ENCODE measurements around the gene NRXN3.

NRXN3 gene

GRCh38 chr14:79571366-79571765 is 1401.2 kb downstream of the NRXN3 start:
- no peak for DNase-seq
- Histone ChIP-seq H3K4me3 (ENCODE audit: insufficient read depth, low read depth, low read length, poor library complexity, severe bottlenecking) (no peak overlapping the region), H3K27ac (ENCODE audit: insufficient read depth, low read length, poor library complexity, severe bottlenecking) (no peak overlapping the region), H3K9me3 (ENCODE audit: control insufficient read depth, low read length) (no peaks in the 10 kb centered on the region), H3K27me3 (replicated peaks; ENCODE audit: control insufficient read depth, insufficient read depth, low read length, poor library complexity, severe bottlenecking) (no peaks in the 10 kb centered on the region), H3K4me1 (ENCODE audit: control insufficient read depth, insufficient read depth, low read length, poor library complexity, severe bottlenecking) (no peaks in the 10 kb centered on the region), H3K36me3 (ENCODE audit: control insufficient read depth, insufficient read depth, low read length) (no peaks in the 10 kb centered on the region)

DNA sequence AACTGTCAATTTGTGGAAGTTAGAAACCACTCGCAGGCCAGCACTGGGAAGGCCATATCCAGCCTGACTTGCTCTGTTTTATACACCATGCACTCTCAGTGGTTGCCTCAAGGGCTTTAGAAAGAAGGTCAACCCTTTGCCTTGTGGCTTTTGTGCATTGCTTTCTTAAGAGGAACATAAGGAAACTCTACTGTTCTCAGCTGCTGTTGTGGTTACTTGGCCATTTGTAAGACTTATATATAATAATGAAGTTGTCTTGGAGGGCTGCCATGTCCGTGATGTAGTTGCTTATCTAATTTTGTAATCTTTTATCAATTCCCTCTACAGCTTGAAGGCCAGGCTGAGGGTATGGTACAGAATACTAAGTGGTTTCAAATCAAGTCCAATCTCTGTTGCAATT is 1403.3 kb downstream of the NRXN3 start:
- Histone ChIP-seq H3K4me3 (ENCODE audit: insufficient read depth, low read depth, low read length, poor library complexity, severe bottlenecking) (no peak overlapping the region), H3K36me3 (ENCODE audit: control insufficient read depth, insufficient read depth, low read length) (no peaks in the 10 kb centered on the region), H3K27ac (ENCODE audit: insufficient read depth, low read length, poor library complexity, severe bottlenecking) (no peak overlapping the region), H3K4me1 (ENCODE audit: control insufficient read depth, insufficient read depth, low read length, poor library complexity, severe bottlenecking) (no peaks in the 10 kb centered on the region), H3K9me3 (ENCODE audit: control insufficient read depth, low read length) (no peaks in the 10 kb centered on the region), H3K27me3 (replicated peaks; ENCODE audit: control insufficient read depth, insufficient read depth, low read length, poor library complexity, severe bottlenecking) (no peaks in the 10 kb centered on the region)
- no peak for DNase-seq

DNA sequence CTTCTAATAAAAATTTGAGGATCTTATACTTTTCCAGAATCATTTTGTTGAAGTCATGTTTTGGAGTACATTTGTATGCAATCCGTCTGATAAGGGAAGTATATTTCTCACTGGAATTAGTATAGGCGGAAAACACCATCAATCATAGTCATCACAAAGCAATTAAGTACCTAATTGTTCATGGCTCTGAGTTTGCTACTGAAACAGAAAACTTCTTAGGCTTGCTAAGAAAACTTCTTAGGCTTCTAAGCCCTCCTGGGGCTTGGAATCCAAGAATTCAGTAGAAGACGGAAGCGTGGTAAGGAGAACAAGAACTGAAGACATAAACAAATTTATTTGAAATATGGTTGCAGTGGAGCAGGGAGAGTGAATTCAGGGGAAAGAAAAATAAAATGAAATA is 1404.9 kb downstream of the NRXN3 start:
- Histone ChIP-seq H3K4me1 (ENCODE audit: control insufficient read depth, insufficient read depth, low read length, poor library complexity, severe bottlenecking) (no peaks in the 10 kb centered on the region), H3K36me3 (ENCODE audit: control insufficient read depth, insufficient read depth, low read length) (no peaks in the 10 kb centered on the region), H3K4me3 (ENCODE audit: insufficient read depth, low read depth, low read length, poor library complexity, severe bottlenecking) (no peak overlapping the region), H3K27ac (ENCODE audit: insufficient read depth, low read length, poor library complexity, severe bottlenecking) (no peak overlapping the region), H3K27me3 (replicated peaks; ENCODE audit: control insufficient read depth, insufficient read depth, low read length, poor library complexity, severe bottlenecking) (no peaks in the 10 kb centered on the region), H3K9me3 (ENCODE audit: control insufficient read depth, low read length) (no peaks in the 10 kb centered on the region)
- DNase-seq = no peak

DNA sequence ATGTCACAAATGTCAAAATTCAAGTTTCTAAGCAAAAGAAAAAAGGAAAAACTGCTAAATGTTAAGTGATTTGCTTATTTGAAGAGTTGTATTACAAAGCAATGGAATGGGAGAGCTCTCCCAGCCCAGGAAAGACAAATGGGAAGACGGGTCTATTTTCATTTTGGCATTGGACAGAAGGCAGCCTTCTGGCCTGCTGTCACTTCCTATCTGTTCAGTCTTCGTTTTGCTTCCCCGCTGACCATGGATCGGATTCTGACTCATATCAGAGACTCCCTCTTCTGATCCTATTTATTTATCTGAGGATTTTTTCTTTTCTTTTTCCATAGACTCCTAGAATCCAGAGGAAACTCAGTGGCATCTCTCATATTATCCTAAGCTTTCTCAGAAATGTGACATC is 1406.3 kb downstream of the NRXN3 start:
- DNase-seq = no peak
- Histone ChIP-seq H3K36me3 (ENCODE audit: control insufficient read depth, insufficient read depth, low read length) (no peaks in the 10 kb centered on the region), H3K27ac (ENCODE audit: insufficient read depth, low read length, poor library complexity, severe bottlenecking) (no peak overlapping the region), H3K9me3 (ENCODE audit: control insufficient read depth, low read length) (no peaks in the 10 kb centered on the region), H3K27me3 (replicated peaks; ENCODE audit: control insufficient read depth, insufficient read depth, low read length, poor library complexity, severe bottlenecking) (no peaks in the 10 kb centered on the region), H3K4me1 (ENCODE audit: control insufficient read depth, insufficient read depth, low read length, poor library complexity, severe bottlenecking) (no peaks in the 10 kb centered on the region), H3K4me3 (ENCODE audit: insufficient read depth, low read depth, low read length, poor library complexity, severe bottlenecking) (no peak overlapping the region)

GRCh38 chr14:79578470-79578869 is 1408.3 kb downstream of the NRXN3 start:
- Histone ChIP-seq H3K36me3 (ENCODE audit: control insufficient read depth, insufficient read depth, low read length) (no peaks in the 10 kb centered on the region), H3K9me3 (ENCODE audit: control insufficient read depth, low read length) (no peaks in the 10 kb centered on the region), H3K27me3 (replicated peaks; ENCODE audit: control insufficient read depth, insufficient read depth, low read length, poor library complexity, severe bottlenecking) (no peaks in the 10 kb centered on the region), H3K4me3 (ENCODE audit: insufficient read depth, low read depth, low read length, poor library complexity, severe bottlenecking) (no peak overlapping the region), H3K27ac (ENCODE audit: insufficient read depth, low read length, poor library complexity, severe bottlenecking) (no peak overlapping the region), H3K4me1 (ENCODE audit: control insufficient read depth, insufficient read depth, low read length, poor library complexity, severe bottlenecking) (no peaks in the 10 kb centered on the region)
- no peak for DNase-seq

- no peak overlapping the region for H3K27ac ChIP-seq (ENCODE audit: insufficient read depth, low read length, poor library complexity, severe bottlenecking)
- DNase-seq = no peak
- H3K9me3 ChIP-seq (ENCODE audit: control insufficient read depth, low read length) = no peaks in the 10 kb centered on the region
- no peaks in the 10 kb centered on the region for H3K36me3 ChIP-seq (ENCODE audit: control insufficient read depth, insufficient read depth, low read length)
- no peaks in the 10 kb centered on the region for H3K27me3 ChIP-seq (replicated peaks; ENCODE audit: control insufficient read depth, insufficient read depth, low read length, poor library complexity, severe bottlenecking)
- H3K4me3 ChIP-seq (ENCODE audit: insufficient read depth, low read depth, low read length, poor library complexity, severe bottlenecking) = no peak overlapping the region
- H3K4me1 ChIP-seq (ENCODE audit: control insufficient read depth, insufficient read depth, low read length, poor library complexity, severe bottlenecking) = no peaks in the 10 kb centered on the region
Measured at GRCh38 chr14:79580414-79580813, 1410.2 kb downstream of the NRXN3 start.

- DNase-seq = no peak
- Histone ChIP-seq H3K27ac (ENCODE audit: insufficient read depth, low read length, poor library complexity, severe bottlenecking) (no peak overlapping the region), H3K9me3 (ENCODE audit: control insufficient read depth, low read length) (no peaks in the 10 kb centered on the region), H3K4me3 (ENCODE audit: insufficient read depth, low read depth, low read length, poor library complexity, severe bottlenecking) (no peak overlapping the region), H3K4me1 (ENCODE audit: control insufficient read depth, insufficient read depth, low read length, poor library complexity, severe bottlenecking) (no peaks in the 10 kb centered on the region), H3K36me3 (ENCODE audit: control insufficient read depth, insufficient read depth, low read length) (no peaks in the 10 kb centered on the region), H3K27me3 (replicated peaks; ENCODE audit: control insufficient read depth, insufficient read depth, low read length, poor library complexity, severe bottlenecking) (no peaks in the 10 kb centered on the region)
Measured at GRCh38 chr14:79580906-79581305, 1410.7 kb downstream of the NRXN3 start.

DNA sequence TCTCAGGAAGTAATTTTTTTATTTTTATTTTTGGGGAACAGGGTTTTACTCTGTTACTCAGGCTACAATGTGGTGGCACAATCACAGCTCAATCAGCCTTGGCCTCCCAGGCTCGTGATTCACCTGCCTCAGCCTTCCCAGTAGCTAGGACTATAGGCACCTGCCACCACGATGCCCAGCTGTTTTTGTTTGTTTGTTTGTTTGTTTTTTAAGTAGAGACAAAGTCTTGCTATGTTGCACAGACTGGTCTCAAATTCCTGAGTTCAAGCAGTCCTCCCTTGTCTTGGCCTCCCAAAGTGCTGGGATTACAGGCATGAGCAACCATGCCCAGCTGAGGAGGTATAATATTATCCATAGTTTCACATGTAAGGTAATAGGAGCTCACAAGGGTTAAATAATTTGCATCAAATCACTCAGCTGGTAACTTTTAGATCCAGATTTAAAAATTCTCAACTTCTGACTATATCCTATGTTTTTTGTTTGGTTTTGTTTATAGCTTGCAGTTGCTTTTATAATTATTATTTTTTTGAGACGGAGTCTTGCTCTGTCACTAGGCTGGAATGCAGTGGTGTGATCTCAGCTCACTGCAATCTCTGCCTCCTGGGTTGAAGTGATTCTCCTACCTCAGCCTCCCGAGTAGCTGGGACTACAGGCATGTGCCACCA is 1411.9 kb downstream of the NRXN3 start:
- Histone ChIP-seq H3K4me1 (ENCODE audit: control insufficient read depth, insufficient read depth, low read length, poor library complexity, severe bottlenecking) (no peaks in the 10 kb centered on the region), H3K27ac (ENCODE audit: insufficient read depth, low read length, poor library complexity, severe bottlenecking) (no peak overlapping the region), H3K27me3 (replicated peaks; ENCODE audit: control insufficient read depth, insufficient read depth, low read length, poor library complexity, severe bottlenecking) (no peaks in the 10 kb centered on the region), H3K36me3 (ENCODE audit: control insufficient read depth, insufficient read depth, low read length) (no peaks in the 10 kb centered on the region), H3K9me3 (ENCODE audit: control insufficient read depth, low read length) (no peaks in the 10 kb centered on the region), H3K4me3 (ENCODE audit: insufficient read depth, low read depth, low read length, poor library complexity, severe bottlenecking) (no peak overlapping the region)
- DNase-seq = no peak

DNA sequence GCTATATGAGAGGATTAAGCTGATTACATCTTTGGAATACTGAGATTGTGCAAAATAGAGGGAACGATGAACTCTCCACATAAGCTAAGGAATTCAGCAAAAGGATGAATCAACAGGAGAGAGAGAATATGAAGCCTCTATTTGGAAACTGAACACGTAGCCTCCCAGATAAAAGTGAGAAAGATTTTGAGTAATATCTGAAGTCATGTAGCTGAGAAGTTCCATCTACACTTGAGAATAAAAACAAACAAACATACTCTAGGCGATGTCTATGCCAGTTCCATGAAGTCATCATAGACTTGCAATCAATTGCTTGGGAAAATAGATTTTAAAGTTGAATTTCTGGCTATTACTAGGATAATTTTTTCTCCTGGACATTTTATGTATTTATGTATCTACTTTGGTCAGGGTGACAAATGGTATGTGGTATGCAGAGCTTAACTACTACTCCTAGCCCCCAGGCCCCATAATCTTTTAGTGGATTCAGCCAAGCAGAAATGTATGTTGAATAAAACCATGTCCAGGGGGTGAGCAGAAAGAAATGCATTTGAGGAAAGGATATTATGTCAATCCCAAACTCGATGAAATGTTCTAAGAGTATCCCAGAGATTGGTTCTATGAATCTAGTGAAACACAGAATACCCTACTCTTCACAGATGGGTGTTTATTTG is 1413.7 kb downstream of the NRXN3 start:
- no peaks in the 10 kb centered on the region for H3K36me3 ChIP-seq (ENCODE audit: control insufficient read depth, insufficient read depth, low read length)
- DNase-seq = no peak
- no peak overlapping the region for H3K4me3 ChIP-seq (ENCODE audit: insufficient read depth, low read depth, low read length, poor library complexity, severe bottlenecking)
- no peaks in the 10 kb centered on the region for H3K9me3 ChIP-seq (ENCODE audit: control insufficient read depth, low read length)
- no peaks in the 10 kb centered on the region for H3K27me3 ChIP-seq (replicated peaks; ENCODE audit: control insufficient read depth, insufficient read depth, low read length, poor library complexity, severe bottlenecking)
- H3K27ac ChIP-seq (ENCODE audit: insufficient read depth, low read length, poor library complexity, severe bottlenecking) = no peak overlapping the region
- no peaks in the 10 kb centered on the region for H3K4me1 ChIP-seq (ENCODE audit: control insufficient read depth, insufficient read depth, low read length, poor library complexity, severe bottlenecking)

- no peak overlapping the region for H3K4me3 ChIP-seq (ENCODE audit: insufficient read depth, low read depth, low read length, poor library complexity, severe bottlenecking)
- no peaks in the 10 kb centered on the region for H3K4me1 ChIP-seq (ENCODE audit: control insufficient read depth, insufficient read depth, low read length, poor library complexity, severe bottlenecking)
- no peaks in the 10 kb centered on the region for H3K36me3 ChIP-seq (ENCODE audit: control insufficient read depth, insufficient read depth, low read length)
- H3K27me3 ChIP-seq (replicated peaks; ENCODE audit: control insufficient read depth, insufficient read depth, low read length, poor library complexity, severe bottlenecking) = no peaks in the 10 kb centered on the region
- no peak overlapping the region for H3K27ac ChIP-seq (ENCODE audit: insufficient read depth, low read length, poor library complexity, severe bottlenecking)
- H3K9me3 ChIP-seq (ENCODE audit: control insufficient read depth, low read length) = no peaks in the 10 kb centered on the region
- no peak for DNase-seq
Measured at GRCh38 chr14:79584679-79585078, 1414.5 kb downstream of the NRXN3 start.

Measured in effector memory CD4-positive, alpha-beta T cell (primary cell).